HG03039 (cell line): ENCODE results near the gene NCMAP.
"Not testable (repeated sequence)": the region's sequence is repeated elsewhere in the genome, so short reads cannot be mapped to it uniquely, and the experiment has no call there.

Experiments used
- ATAC-seq: cut with Tn5 transposase; IDR thresholded peaks from one replicate; pipeline ENCODE4 v1.9.1; 2021; ENCODE audit warnings: mild to moderate bottlenecking, moderate library complexity; ENCODE audit not compliant: unreplicated experiment

The NCMAP gene

GRCh38 chr1:24541711-24542346, 14.1 kb upstream of the NCMAP start:
- no peak for ATAC-seq

- no peak for ATAC-seq
Observed at GRCh38 chr1:24544239-24544638, 11.6 kb upstream of the NCMAP start.

GRCh38 chr1:24545662-24546061, 10.2 kb upstream of the NCMAP start:
- ATAC-seq: no peak

GRCh38 chr1:24547195-24547594, 8.7 kb upstream of the NCMAP start:
- no peak for ATAC-seq

- ATAC-seq: no peak
Observed at GRCh38 chr1:24548070-24548469, 7.8 kb upstream of the NCMAP start.

DNA sequence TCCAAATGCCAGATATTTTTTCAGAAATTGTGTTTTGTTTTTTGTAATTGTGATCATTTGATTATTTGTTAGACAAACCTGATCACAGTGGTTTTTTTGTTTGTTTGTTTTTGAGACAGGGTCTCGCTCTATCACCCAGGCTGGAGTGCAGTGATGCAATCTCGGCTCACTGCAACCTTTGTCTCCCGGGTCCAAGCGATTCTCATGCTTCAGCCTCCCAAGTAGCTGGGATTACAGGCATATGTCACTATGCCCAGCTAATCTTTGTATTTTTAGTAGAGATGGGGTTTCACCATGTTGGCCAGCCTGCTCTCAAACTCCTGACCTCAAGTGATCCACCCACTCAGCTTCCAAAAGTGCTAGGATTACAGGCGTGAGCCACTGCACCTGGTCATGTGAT, 6.7 kb upstream of the NCMAP start:
- not testable (repeated sequence) for ATAC-seq

GRCh38 chr1:24551290-24551959, 4.5 kb upstream of the NCMAP start:
- ATAC-seq: no peak

- ATAC-seq: no peak
Observed at GRCh38 chr1:24551960-24552571, 3.8 kb upstream of the NCMAP start.

DNA sequence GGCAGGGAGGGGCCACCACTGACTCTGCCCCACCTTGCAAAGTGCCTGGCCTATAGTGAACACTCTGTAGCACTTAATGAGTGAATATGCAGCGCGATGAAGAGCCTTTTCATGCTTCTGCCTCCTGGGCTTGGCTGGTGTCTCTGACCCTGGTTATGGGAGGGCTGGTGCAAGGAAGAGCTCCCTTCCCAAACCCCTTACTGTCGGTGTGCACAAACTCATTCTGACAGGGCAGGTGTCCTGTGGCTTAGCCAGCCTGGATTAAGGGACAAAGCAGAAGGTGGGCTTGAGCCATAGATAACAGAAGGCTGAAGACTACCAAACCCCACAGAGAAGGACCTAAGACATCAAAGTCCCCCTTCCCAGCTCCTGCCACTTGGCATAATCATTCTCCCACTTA, 2.0 kb upstream of the NCMAP start:
- ATAC-seq: no peak

DNA sequence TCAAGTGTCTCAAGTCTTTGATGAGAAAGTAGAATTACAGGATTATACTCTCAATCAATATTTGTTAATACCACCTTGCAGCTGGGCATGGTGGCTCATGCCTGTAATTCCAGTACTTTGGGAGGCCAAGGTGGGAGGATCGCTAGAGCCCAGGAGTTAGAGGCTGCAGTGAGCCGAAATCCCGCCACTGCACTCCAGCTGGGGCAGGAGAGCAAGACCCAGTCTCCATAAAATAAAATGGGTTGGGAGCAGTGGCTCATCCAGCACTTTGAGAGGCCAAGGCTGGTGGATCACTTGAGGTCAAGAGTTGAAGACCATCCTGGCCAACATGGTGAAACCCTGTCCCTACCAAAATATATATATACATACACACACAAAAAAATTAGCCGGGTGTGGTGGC, 1.2 kb upstream of the NCMAP start:
- ATAC-seq: no peak

- no peak for ATAC-seq
Observed at GRCh38 chr1:24556414-24556795, 518 bp downstream of the NCMAP start.

DNA sequence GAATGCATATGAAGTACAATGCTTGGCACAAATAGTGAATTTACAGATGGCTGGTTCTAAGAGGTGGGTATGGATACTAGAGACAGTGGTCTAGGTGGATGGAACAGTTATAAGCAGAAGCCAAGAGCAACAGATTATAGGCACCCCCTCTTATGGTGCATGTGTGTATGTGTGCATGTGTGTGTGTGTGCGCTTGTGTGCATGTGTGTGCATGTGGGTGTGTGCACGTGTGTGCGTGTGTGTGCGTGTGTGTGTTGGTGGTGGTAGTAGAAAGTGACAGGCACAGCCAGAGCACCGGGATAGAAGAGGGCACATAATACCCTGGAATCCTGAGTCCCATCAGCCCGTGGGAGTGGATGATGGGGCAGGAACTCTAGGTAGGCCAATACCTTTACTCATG, 1.3 kb downstream of the NCMAP start:
- ATAC-seq: no peak

DNA sequence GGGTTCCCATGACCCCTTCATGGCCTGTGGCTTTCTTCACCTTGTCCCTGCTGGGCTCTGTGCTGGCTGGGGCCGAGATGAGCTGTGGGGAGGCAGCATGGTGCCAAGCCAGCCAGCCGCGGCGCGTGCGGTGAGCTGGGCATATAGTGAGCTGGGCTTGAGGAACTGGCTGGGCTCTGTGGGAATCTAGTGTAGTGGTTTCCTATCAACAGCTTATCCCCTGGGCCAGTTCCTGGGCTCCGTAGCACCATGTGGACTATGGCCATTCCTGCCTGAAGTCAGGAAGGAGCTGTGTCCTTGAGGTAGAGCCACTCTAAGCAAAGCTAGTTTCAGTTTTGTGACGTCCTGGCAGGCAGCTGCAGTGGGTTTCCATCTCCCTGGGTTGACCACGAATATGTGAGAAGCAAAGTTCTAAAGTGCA, 1.8 kb downstream of the NCMAP start:
- ATAC-seq: no peak

DNA sequence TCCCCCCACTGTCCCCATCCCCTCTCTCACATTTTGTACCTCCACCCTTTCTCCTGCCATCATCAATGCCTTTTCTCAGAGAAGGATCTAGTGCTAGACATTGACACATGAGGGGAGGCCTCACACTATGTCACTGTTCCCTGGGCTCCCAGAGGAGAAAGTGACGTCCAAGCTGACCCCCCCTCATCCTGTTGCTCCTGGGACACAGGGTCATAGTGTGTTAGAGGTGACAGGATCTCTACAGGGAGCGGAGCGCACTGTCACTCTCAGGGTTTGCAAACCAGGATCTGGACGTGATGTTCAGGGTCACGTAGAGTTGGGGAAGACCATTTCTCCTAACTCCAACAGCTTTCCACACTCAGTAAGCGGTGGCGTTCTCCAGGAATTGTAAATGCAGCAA, 2.6 kb downstream of the NCMAP start:
- ATAC-seq: no peak

DNA sequence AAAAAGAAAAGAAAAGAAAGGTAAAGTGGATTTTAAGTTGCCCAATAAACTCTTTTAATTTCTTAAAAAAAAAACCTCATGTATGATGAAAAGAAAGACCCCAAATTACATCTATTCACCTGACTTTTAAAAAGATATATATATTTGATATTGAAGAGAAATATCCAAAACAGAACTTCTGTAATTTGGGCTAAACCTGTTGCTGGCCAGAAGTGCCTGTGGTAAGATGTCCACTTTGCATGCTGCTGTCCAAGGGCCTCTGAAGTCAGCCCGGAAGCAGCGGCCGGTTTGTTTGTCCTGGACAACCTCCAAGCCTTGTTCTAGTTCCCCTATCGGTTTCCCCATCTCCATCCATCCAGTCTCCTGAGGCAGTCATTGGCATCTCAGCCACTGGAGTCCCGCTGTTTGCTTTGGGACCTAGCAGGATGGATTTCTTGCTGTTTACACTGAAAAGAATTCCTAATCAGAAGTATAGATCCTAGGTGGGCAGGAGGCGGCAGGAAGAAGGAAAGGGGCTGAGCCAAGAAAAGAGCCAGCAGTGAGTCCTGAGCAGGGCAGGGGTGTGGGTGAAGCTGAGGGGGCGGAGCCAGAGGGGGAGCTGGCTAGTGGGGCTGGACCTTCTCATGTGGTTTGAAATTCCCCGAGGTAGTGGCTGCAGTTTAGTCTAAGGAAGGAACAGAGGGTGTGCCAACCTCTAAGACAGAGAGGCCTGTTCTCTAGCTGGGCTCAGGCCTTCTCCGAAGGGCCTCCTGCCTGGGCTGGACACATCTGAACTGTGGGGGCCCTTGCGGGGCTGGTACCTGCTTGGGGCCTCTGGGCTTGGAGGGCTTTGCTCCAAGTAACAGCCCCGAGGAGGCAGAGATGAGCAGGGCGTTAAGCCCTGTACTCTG, 3.3 kb downstream of the NCMAP start:
- ATAC-seq: no peak

- no peak for ATAC-seq
Observed at GRCh38 chr1:24560361-24560760, 4.5 kb downstream of the NCMAP start.

DNA sequence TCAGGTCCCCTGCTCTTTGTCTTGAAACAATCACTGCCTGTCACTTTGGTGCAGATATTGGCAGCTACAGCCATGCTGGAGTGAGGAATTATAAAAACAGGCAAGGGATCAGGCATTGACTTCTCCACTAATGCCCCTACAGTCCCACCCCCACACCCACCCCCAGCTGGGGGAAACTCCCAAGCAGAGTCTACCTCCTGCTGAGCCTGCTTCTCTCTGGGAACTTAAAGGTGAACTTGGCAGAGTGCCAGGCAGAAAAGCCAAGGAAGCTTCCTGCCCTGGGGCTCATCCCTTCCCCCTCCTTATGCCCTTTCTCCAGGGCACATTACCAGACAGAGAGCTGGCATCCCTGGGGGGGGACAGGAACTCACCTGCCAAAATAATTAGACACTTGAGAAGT, 6.7 kb downstream of the NCMAP start:
- no peak for ATAC-seq

DNA sequence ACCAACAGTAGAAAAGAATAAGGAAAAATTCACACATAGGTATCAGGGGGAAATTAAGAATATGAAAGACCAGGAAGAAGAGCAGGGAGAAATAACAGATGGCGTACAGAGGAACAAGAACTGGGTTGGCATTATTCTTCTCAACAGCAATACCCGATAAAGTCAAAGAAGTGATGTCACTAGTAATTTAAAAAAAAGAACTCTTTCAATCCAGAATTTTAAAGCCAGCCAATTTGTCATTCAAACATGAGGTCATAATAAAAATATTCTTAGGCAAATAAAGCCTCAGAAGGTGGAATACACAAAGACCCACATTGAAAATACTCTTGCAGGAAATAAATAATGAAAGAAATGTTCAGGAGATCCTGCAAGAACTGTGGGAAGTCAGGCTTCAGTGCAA, 8.8 kb downstream of the NCMAP start:
- no peak for ATAC-seq

DNA sequence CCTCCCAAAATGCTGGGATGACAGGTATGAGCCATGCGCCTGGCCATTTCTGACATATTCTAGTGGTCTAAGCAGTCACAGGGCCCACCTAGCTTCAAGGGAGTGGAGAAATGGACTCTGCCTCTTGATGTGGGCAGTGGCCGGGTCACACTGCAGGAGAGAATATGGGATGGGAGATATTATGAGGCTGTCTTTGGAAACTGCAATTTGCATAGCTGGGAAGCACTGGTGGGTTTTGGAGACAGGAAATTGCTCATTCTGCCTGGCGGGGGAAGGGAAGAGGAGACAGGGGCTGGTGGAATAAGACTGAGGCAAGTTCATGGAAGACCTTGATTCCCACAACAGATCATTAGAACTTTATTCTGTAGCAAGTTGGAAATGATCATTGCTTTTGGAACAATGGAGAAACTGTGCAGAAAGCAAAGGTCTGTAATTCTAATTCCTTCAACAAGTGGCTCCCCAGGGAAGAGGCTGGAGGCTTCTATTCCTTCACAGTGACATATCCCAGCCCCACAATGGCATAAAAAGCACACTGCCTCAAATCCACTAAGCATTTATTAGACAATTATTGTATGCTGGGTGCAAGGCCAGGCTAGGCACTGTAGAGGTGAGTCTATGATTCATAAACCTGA, 10.5 kb downstream of the NCMAP start:
- ATAC-seq: no peak

DNA sequence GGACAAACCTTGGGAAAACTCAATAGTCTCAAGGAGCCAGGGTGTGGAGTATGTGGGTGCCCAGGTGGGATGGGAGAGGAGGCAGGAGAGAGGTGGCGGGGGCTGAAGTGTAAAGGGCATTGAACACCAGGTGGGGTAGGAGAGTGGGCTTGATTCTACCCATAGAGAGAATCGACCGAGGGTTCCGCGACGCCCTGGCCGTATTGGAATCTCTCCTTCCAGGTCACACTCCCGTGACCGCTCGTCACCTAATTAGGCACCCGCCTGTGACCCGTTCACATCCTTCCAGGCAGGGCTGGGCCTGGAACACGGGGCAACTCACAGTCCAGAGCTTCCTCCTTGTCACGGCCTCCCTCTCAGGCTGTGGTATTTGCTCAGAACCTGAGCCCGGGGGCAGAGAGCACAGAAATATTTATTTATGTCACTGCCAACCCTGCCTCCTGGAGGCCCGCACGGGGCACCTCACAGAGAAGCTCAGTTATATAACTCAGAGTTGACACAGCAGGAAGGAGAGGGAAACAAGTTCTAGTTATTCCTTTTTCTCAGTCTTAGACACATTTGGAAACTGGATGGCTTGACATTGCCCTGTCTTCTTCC, 12.0 kb downstream of the NCMAP start:
- no peak for ATAC-seq

GRCh38 chr1:24568475-24568874, 12.6 kb downstream of the NCMAP start:
- no peak for ATAC-seq
